Neural progenitor cell (in vitro differentiated cells): ENCODE data around the gene MAGI2.

Source experiments
- CTCF ChIP-seq: fragments of 200-600 bp; sonication (generic); IDR thresholded peaks from 2 replicates; pipeline ENCODE4 v1.5.1; 2017; ENCODE audit warnings: antibody characterized with exemption, mild to moderate bottlenecking
- EZH2 ChIP-seq: fragments of 200-600 bp; sonication (generic); IDR thresholded peaks from 2 replicates; pipeline ENCODE4 v1.6.1; 2017; ENCODE audit warnings: antibody characterized with exemption, mild to moderate bottlenecking, moderate library complexity

- no peak for TF ChIP-seq CTCF
- no peak for TF ChIP-seq EZH2
Measured at GRCh38 chr7:79412915-79413314, 40.6 kb downstream of the MAGI2 start.
